Epithelial cell of esophagus (primary cell): Measurements from ENCODE around the gene GDPD4.

ENCODE experiments used
- DNase-seq: peaks from one replicate; pipeline ENCODE4 v3.0.0; 2010; ENCODE audit warnings: low read depth
- H3K4me3 ChIP-seq: 2 replicates; pipeline ENCODE4 v1.5.1; 2011; ENCODE audit warnings: mild to moderate bottlenecking, low read length, control low read depth
- TF ChIP-seq, protein P1 (sequence below): IDR thresholded peaks from 2 replicates; pipeline ENCODE4 v1.5.1; 2011; ENCODE audit warnings: low read depth, mild to moderate bottlenecking, low read length, control low read depth, inconsistent platforms; ENCODE audit not compliant: insufficient read depth; ENCODE audit errors: missing control alignments

The GDPD4 gene

DNA sequence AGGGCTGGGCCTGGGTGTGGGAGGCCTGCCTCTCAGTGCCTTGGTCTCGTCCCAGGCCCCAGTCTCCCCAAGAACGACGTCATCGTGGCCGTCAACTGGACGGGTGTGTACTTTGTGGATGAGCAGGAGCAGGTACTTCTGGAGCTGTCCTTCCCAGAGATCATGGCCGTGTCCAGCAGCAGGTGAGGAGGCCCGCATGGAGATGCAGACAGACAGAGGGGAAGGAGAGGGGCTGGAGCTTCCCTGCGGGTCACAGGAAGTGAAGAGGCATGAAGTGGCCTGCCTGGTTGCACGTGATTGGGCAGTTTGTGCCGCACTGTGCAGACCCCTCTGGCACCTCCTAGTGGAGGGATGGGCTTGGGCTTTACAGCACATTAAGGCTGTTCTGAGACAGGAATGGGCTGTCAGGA is 103.0 kb downstream of the GDPD4 start:
- TF ChIP-seq, protein P1, sequence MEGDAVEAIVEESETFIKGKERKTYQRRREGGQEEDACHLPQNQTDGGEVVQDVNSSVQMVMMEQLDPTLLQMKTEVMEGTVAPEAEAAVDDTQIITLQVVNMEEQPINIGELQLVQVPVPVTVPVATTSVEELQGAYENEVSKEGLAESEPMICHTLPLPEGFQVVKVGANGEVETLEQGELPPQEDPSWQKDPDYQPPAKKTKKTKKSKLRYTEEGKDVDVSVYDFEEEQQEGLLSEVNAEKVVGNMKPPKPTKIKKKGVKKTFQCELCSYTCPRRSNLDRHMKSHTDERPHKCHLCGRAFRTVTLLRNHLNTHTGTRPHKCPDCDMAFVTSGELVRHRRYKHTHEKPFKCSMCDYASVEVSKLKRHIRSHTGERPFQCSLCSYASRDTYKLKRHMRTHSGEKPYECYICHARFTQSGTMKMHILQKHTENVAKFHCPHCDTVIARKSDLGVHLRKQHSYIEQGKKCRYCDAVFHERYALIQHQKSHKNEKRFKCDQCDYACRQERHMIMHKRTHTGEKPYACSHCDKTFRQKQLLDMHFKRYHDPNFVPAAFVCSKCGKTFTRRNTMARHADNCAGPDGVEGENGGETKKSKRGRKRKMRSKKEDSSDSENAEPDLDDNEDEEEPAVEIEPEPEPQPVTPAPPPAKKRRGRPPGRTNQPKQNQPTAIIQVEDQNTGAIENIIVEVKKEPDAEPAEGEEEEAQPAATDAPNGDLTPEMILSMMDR: peak; percentile 22
- H3K4me3 ChIP-seq: no peak overlapping the region
- DNase-seq: peak; percentile 23

DNA sequence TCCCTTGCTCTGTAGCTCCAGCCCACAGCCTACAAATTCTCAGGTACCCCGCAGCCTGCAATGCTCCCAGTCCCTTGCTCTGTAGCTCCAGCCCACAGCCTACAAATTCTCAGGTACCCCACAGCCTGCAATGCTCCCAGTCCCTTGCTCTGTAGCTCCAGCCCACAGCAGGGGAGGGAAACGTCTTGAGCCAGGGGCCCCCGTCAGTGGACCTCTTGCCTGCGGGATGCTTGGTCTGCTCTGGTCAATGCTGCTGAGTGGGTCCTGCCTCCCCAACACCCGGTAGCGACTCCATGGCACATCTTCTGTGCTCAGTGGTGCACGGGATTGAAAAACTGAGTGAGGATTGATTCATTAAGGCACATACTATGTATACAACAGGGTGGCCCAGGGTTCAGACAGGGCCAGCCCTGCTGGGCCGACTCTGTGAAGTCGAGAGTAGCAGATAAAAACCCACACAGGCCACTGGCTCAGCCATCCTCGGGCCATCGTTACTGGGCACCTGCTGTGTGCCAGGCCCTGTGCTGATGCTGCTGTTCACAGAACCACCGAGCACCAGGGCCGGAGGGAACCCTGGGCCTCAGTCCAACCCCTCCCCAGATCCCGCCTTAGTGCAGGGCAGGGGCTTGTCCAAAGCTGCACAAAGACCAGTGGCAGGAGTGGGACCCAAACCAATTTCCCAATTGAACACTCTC is 103.7 kb downstream of the GDPD4 start:
- TF ChIP-seq, protein P1: no peak
- no peak for DNase-seq
- no peak overlapping the region for H3K4me3 ChIP-seq

DNA sequence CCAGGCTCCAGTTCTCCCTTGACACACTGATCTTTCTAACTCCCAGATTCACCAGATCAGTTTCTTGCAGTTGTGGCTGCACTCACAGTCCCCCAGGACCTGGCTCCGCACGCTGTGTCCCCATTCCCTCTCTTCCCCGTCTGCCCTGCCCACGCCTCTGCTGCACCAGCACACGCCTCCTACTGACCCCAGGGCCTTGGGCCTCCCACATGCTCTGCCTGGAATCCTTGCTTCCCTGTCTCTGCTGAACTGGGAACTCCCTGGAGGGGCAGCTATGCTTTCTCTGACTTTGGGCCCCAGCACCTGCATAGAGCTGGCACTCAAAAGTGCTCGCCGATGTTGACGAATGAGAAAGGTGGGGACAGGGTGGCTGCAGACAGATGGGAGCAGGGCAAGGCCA is 104.5 kb downstream of the GDPD4 start:
- H3K4me3 ChIP-seq: no peak overlapping the region
- TF ChIP-seq, protein P1: no peak
- no peak for DNase-seq

DNA sequence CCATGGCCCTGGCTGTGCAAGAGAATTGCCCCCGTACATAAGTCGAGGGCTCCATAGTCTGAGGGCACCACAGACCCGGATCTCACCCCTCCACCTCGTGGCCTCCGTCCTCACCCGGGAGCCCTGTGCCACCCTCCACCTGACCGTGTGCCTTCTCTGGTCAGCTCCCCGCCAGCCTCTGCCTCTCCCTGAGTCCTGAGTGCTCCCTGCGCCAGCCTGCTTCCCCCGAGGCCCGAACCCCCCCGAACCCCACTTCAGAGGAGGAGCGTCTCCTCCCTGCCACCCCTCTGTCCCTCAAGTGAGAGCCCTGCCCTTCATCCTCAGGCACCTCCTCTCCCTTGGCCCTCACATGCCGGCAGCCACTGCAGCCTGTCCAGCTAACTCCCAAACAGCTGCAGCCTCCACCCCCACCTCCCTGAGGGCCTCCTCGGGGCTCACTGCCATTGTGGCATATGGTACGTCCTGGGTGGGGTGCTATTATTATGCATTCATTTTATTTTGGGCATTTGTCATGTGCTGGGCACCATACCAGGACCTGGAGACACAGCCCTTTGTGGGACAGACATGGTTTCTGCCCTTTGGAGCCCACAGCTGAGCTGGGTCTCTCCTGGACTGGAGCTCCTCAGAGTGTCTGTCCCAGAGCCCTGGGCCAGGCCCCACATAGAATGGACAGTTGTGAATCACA is 106.3 kb downstream of the GDPD4 start:
- DNase-seq: no peak
- TF ChIP-seq, protein P1: no peak
- no peak overlapping the region for H3K4me3 ChIP-seq

DNA sequence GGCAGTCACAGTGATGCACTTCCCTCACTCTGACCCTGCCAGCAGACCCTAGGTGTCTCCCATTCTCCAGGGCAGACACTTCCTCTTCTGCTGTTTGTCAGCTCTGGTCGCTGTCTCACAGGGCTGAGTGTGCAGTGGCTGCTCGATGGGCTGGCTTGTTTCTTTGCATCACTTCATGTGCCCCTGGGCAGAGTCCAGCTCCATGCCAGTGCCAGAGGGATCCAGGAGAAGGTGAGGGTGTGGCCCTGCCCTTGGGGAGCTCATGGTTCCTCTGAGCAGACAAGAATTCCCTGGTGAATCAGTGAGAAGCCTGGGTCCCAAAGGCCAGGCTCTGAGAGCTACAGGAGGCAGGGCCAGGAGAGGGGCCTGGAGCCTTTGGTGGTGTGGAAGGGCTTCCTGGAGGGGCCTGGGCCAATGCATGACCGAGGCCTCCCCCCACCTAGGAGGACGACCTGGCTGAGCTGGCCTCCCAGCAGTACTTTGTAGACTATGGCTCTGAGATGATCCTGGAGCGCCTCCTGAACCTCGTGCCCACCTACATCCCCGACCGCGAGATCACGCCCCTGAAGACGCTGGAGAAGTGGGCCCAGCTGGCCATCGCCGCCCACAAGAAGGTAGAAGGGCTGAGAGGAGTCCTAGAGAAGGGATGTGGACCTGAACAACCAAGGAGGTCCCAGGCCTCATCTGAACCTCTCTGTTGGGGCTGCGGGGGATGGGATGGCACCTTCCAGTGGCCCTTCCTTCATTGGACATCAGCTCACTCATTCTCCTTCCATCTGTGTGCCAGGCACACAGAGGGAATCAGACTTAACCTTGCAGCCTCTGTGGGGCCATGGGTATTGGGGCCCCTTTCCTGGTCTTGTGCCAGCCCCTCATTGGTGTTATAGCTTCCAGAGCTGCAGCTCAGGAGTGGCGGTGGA is 107.3 kb downstream of the GDPD4 start:
- DNase-seq: peak; percentile 2
- TF ChIP-seq, protein P1: no peak
- H3K4me3 ChIP-seq: no peak overlapping the region

DNA sequence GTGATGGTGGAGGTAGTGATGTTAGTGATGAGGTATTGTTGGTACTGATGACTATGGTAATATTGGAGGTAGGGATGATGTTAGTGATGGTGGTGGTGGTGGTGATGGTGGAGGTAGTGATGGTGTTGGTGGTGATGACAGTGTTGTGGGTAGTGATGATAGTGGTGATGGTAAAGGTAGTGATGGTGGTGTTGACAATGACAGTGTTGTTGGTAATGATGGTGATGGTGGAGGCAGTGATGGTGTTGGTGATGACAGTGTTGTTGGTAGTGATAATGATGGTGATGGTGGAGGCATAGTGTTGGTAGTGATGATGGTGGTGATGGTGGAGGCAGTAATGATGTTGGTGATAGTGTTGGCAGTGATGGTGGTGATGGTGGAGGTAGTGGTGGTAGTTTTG is 108.3 kb downstream of the GDPD4 start:
- DNase-seq: no peak
- H3K4me3 ChIP-seq: no peak overlapping the region
- TF ChIP-seq, protein P1: no peak
